Ishikawa (cell line): Measurements from ENCODE around the gene TRAPPC4.

Source experiments
- CEBPB ChIP-seq: IDR thresholded peaks from 2 replicates; pipeline ENCODE4 v1.6.1; 2012
- CREB1 ChIP-seq: IDR thresholded peaks from 2 replicates; pipeline ENCODE4 v1.6.1; 2012; ENCODE audit warnings: low read depth
- EGR1 ChIP-seq: IDR thresholded peaks from 2 replicates; pipeline ENCODE4 v1.6.1; 2012
- EP300 ChIP-seq: IDR thresholded peaks from 2 replicates; pipeline ENCODE4 v1.6.1; 2012; ENCODE audit warnings: borderline replicate concordance
- FOXM1 ChIP-seq: IDR thresholded peaks from 2 replicates; pipeline ENCODE4 v1.6.1; 2012; ENCODE audit warnings: low read depth, borderline replicate concordance
- MAX ChIP-seq: IDR thresholded peaks from 2 replicates; pipeline ENCODE4 v1.6.1; 2012
- NFIC ChIP-seq: IDR thresholded peaks from 2 replicates; pipeline ENCODE4 v1.6.1; 2012
- RAD21 ChIP-seq: IDR thresholded peaks from 2 replicates; pipeline ENCODE4 v1.6.1; 2012; ENCODE audit warnings: low read depth
- TAF1 ChIP-seq: IDR thresholded peaks from 2 replicates; pipeline ENCODE4 v1.6.1; 2012; ENCODE audit warnings: low read depth, mild to moderate bottlenecking
- TCF12 ChIP-seq: IDR thresholded peaks from 2 replicates; pipeline ENCODE4 v1.6.1; 2012; ENCODE audit warnings: low read depth
- TEAD4 ChIP-seq: IDR thresholded peaks from 2 replicates; pipeline ENCODE4 v1.6.1; 2012
- USF1 ChIP-seq: IDR thresholded peaks from 2 replicates; pipeline ENCODE4 v1.6.1; 2012
- YY1 ChIP-seq: IDR thresholded peaks from 2 replicates; pipeline ENCODE4 v1.6.1; 2012; ENCODE audit warnings: low read depth
- ZBTB7A ChIP-seq: IDR thresholded peaks from 2 replicates; pipeline ENCODE4 v1.6.1; 2012; ENCODE audit warnings: low read depth
- TF ChIP-seq, protein P1 (sequence below): IDR thresholded peaks from 2 replicates; pipeline ENCODE4 v1.6.1; 2012; ENCODE audit warnings: low read depth, mild to moderate bottlenecking

The TRAPPC4 gene

GRCh38 chr11:119057000-119057769, 38.6 kb downstream of the TRAPPC4 start, which contains the start of gene HYOU1:
TSS of gene HYOU1 (minus strand) at chr11:119057205. CDS start at chr11:119056160, 1,045 bp downstream.
- TF ChIP-seq EGR1 (no peak), RAD21 (no peak), TCF12 (no peak; the same call in 1 of the 2 replicates), FOXM1 (no peak), ZBTB7A (no peak), CREB1 (peak; percentile 63; the same call in 1 of the 2 replicates), YY1 (peak; percentile 44; the same call in 1 of the 2 replicates), EP300 (no peak), NFIC (no peak), MAX (peak; percentile 71; the same call in 1 of the 2 replicates), TEAD4 (no peak), TAF1 (peak; percentile 73), CEBPB (no peak), USF1 (no peak)
- TF ChIP-seq, protein P1, sequence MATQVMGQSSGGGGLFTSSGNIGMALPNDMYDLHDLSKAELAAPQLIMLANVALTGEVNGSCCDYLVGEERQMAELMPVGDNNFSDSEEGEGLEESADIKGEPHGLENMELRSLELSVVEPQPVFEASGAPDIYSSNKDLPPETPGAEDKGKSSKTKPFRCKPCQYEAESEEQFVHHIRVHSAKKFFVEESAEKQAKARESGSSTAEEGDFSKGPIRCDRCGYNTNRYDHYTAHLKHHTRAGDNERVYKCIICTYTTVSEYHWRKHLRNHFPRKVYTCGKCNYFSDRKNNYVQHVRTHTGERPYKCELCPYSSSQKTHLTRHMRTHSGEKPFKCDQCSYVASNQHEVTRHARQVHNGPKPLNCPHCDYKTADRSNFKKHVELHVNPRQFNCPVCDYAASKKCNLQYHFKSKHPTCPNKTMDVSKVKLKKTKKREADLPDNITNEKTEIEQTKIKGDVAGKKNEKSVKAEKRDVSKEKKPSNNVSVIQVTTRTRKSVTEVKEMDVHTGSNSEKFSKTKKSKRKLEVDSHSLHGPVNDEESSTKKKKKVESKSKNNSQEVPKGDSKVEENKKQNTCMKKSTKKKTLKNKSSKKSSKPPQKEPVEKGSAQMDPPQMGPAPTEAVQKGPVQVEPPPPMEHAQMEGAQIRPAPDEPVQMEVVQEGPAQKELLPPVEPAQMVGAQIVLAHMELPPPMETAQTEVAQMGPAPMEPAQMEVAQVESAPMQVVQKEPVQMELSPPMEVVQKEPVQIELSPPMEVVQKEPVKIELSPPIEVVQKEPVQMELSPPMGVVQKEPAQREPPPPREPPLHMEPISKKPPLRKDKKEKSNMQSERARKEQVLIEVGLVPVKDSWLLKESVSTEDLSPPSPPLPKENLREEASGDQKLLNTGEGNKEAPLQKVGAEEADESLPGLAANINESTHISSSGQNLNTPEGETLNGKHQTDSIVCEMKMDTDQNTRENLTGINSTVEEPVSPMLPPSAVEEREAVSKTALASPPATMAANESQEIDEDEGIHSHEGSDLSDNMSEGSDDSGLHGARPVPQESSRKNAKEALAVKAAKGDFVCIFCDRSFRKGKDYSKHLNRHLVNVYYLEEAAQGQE = no peak

GRCh38 chr11:119061256-119061655, 42.7 kb downstream of the TRAPPC4 start:
- TF ChIP-seq, protein P1 = no peak
- TF ChIP-seq MAX (no peak), FOXM1 (no peak), EGR1 (no peak), CREB1 (no peak), YY1 (no peak), TAF1 (no peak), CEBPB (no peak), ZBTB7A (no peak), NFIC (no peak), TEAD4 (no peak), TCF12 (no peak)

DNA sequence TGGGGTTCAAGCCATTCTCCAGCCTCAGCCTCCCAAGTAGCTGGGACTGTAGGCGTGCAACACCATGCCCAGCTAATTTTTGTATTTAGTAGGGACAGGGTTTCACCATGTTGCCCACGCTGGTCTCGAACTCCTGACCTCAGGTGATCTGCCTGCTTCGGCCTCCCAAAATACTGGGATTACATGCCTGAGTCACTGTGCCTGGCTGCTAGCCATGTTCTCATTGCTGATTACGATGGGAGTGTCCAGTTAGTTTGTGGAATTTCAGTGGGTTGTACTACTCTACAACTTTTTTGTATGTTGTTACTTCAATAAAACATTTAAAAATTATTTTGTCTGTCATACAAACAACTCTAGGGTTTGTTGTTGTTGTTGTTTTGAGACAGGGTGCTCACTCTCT, 44.2 kb downstream of the TRAPPC4 start:
- TF ChIP-seq ZBTB7A = no peak
- no peak for TF ChIP-seq YY1
- TF ChIP-seq, protein P1 = no peak
- TF ChIP-seq EP300 = no peak
- no peak for TF ChIP-seq CEBPB
- TF ChIP-seq TEAD4 = no peak
- no peak for TF ChIP-seq TCF12
- TF ChIP-seq EGR1 = no peak
- TF ChIP-seq NFIC = no peak
- TF ChIP-seq USF1 = no peak

- TF ChIP-seq EP300 = no peak
- peak; percentile 30; the same call in 1 of the 2 replicates for TF ChIP-seq RAD21
Observed at GRCh38 chr11:119065369-119065768, 46.8 kb downstream of the TRAPPC4 start.
